HTERT RPE-1 (cell line): ENCODE measurements around the gene SMYD1.

Experiments
- in situ Hi-C: fragments of 300-500 bp; cut with MboI; formaldehyde crosslinking; loops from 4 replicates; pipeline ENCODE4 v1.14.3; 2020; ENCODE audit warnings: low sequenced_read_pairs

Gene SMYD1

DNA sequence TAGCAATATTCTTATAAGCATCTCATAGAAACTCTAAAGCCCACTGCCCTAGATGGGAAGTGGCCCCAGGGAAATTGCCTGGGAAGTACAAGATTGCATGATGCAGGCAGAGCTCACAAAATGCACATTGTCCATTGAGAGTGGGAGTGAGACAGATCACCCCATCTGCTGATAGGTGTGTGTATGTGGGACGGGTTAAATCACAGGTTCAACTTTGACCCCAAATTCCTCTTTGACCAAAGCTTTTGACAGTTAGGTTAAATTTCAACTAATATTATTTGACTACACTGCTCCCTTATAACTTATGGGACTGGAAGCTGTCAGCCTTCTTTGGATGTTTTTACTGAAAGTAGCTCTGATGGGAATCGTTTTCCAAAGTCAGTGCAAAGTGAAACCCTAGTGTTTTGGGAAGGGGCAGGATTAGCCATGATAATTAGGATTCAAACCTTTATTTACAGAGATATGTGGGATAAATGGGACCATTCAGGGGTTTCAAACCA is 71.6 kb downstream of the SMYD1 start:
- in situ Hi-C loops, result no loop called here

DNA sequence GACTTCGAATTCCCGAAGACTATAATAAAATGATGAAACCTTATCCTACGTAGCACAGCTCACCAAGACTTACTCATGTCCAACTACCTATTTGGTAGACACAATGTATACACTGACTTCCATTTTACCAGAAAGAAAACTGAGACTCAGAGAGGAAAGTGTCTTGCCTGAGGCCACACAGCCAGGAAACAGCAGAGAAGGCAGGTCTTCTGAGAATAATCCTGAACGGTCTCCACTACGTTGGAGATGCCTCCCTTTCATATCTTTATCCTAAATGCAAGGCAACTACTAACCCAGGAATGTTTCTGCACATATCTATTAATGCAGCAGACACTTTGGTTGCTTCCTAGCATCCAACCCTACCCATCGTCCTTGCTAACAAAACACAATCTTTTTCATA is 72.2 kb downstream of the SMYD1 start:
- in situ Hi-C loops, result no loop called here

GRCh38 chr2:88141952-88142351 is 74.3 kb downstream of the SMYD1 start:
- in situ Hi-C loops, result no loop called here

DNA sequence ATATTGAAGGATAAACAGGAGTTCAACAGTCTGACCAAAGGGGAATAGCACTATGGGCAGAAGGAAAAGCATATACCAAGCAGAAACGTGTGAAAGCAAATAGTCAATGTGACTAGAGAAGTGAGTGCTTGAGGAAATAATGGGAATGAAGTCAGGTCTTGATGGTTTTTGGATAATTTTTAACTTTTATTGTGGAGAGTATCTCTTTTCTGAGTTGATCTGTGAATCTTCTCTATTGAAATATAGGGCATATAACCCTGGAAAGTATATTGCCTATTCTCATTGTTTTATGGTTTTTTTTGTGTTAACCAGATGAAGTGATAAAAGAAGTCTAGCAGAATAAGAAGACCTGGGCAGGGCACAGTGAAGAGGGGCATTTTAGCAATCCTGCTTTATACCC is 76.6 kb downstream of the SMYD1 start:
- in situ Hi-C loops, result no loop called here

- in situ Hi-C loops, result no loop called here
Observed at GRCh38 chr2:88144914-88145497, 77.4 kb downstream of the SMYD1 start.

- in situ Hi-C loops, result no loop called here
Observed at GRCh38 chr2:88146590-88146989, 79.0 kb downstream of the SMYD1 start.

- in situ Hi-C loops, result no loop called here
Observed at GRCh38 chr2:88147145-88147544, 79.5 kb downstream of the SMYD1 start.

DNA sequence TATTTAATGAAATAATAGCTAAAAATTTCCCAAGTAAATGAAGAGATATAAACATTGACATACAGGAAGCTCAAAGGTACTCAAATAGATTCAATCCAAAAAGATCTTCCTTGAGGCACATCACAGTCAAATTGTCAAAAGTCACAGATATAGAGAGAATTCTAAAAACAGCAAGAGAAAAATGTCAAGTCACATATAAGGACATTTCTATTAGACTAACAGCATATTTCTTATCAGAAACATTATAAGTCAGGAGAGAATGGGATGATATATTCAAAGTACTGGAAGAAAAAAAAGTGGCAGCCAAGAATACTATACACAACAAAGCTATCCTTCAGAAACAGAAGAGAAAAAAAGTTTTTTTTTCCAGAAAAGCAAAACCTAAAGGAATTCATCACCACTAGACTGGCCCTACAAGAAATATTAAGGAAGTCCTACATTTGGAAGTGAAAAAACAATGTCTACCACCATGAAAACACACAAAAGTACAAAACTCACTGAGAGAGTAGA is 81.4 kb downstream of the SMYD1 start:
- in situ Hi-C loops, result no loop called here

DNA sequence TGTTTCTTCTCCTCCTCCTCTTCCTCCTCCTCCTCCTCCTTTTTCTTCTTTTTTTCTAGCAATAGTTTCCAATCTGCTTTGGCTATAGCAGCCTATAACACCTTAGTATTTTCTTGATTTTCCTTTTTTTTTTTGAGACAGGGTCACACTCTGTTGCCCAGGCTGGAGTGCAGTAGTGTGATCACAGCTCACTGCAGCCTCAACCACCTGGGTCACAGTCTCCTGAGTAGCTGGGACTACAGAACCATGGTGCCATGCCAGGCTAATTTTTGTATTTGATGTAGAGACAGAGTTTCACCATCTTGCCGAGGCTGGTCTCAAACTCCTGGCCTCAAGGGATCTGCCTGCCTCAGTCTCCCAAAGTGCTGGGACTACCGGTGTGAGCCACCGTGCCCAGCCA is 91.9 kb downstream of the SMYD1 start:
- in situ Hi-C loops, result no loop called here

DNA sequence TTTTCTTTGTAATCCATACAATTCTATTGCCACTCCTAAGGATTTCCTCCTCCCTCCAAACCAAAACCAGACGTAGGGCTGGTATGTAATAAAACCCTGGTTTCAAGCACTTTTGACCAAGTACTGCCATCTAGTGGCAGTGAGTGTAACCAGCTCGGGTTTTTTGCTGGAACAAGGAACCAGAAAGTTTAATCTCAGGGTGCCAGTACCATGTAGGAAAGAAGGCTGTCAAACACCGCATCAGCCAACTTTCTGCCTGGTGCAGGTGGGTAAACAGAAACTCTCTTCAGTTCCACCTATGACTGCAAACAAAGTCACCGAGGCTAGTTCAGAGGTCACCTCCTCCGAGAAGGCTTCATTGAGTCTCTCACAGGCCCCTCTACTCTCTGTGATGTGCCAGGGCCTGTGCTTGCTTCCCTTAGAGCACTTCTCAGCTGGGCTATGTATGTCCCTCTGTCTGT is 92.4 kb downstream of the SMYD1 start:
- in situ Hi-C loops, result no loop called here

DNA sequence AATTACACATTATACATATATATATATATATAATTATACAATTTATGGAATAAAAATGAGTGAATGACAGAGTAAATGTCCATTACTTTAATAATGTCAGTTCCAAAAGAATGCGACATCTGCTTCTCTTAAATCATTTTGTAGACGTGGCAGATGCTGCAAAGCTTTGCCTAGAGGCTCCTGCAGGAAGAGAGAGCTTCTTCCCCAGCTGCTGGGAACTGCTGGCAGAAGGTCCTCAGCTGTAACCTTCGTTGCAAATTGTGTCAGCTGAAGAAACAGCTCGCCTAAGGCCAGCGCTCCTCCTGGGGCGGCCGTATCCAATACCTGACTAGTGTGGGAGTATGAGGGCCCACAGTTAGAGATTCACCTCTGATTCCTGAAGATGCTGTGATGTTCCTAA is 92.9 kb downstream of the SMYD1 start:
- in situ Hi-C loops, result no loop called here

- in situ Hi-C loops, result no loop called here
Observed at GRCh38 chr2:88161446-88162244, 94.0 kb downstream of the SMYD1 start.
